HUES64 (cell line): ENCODE measurements around the gene ARID1A.

Source experiments
- H3K27ac ChIP-seq: 2 replicates; pipeline ENCODE4 v1.7.0; 2013; ENCODE audit warnings: low read depth, low read length, inconsistent platforms
- H3K27me3 ChIP-seq: 2 replicates; pipeline ENCODE4 v1.6.1; 2013; ENCODE audit warnings: mild to moderate bottlenecking, low read length; ENCODE audit not compliant: insufficient read depth
- H3K36me3 ChIP-seq: 2 replicates; pipeline ENCODE4 v1.6.1; 2013; ENCODE audit warnings: mild to moderate bottlenecking, low read length; ENCODE audit not compliant: insufficient read depth
- H3K4me1 ChIP-seq: 2 replicates; pipeline ENCODE4 v1.6.1; 2013; ENCODE audit warnings: mild to moderate bottlenecking, low read length, moderate library complexity; ENCODE audit not compliant: insufficient read depth
- H3K4me3 ChIP-seq: 2 replicates; pipeline ENCODE4 v1.5.1; 2013; ENCODE audit warnings: mild to moderate bottlenecking, low read length, moderate library complexity
- H3K9ac ChIP-seq: 2 replicates; pipeline ENCODE4 v1.6.1; 2013; ENCODE audit warnings: mild to moderate bottlenecking, low read depth, low read length
- H3K9me3 ChIP-seq: 2 replicates; pipeline ENCODE4 v1.6.1; 2013; ENCODE audit warnings: low read depth, low read length; ENCODE audit not compliant: insufficient read depth
- WGBS: fragments of 150-250, 120-280 bp; methylation state at CpG from one replicate; pipeline ENCODE4 v1.1.7; 2013; ENCODE audit warnings: missing lambda C conversion rate; 5-methylcytosine and 5-hydroxymethylcytosine counted together

Gene ARID1A

GRCh38 chr1:26820784-26821269 lies 125.0 kb downstream of the ARID1A start:
- Histone ChIP-seq H3K4me3 (no peak overlapping the region), H3K9ac (no peak overlapping the region)

DNA sequence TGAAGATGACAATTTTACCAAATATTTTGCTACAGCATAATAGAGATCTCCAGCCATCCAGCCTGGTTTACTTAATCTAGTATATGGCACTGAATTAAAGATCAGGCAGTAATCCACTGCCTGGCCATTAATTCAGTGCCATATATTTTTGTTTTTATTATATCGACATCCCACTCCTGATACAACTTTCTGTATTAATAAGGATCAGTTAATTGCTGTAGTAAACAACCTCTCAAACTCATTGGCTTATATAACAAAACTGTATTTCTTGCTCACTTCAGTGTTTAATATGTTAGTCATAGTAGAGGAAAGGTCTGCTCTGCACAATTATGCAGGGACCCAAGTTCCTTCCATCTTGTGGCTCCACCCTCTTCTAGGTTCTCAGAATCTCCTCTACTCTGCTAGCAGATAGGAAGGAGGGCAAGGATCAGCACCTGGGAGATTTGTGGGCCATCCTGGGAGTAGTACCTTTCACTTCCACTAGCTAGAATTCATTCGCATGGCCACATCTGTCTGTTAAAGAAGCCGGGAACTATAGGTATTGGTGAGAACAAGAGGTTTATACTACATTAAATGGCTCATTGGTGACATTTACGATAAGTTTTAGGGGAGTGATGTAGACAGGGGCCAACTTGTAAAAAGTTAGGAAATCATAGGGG lies 127.1 kb downstream of the ARID1A start:
- H3K27ac ChIP-seq = no peak overlapping the region
- 93% methylated on average over 3 of the region's 4 CpGs for WGBS

More at GRCh38 chr1:26820784-26821269, 125.0 kb downstream of the ARID1A start:
- peaks cover 6% of the 10 kb centered on the region; the same call in 1 of the 2 replicates for H3K4me1 ChIP-seq
- no peaks in the 10 kb centered on the region for H3K27me3 ChIP-seq
- no peaks in the 10 kb centered on the region for H3K9me3 ChIP-seq
- WGBS = 94% methylated on average over 4 of the region's 4 CpGs
- H3K36me3 ChIP-seq = no peaks in the 10 kb centered on the region
- H3K27ac ChIP-seq = no peak overlapping the region

GRCh38 chr1:26824731-26825130 lies 128.9 kb downstream of the ARID1A start:
- peaks cover 4% of the 10 kb centered on the region; the same call in 1 of the 2 replicates for H3K36me3 ChIP-seq
- H3K27me3 ChIP-seq = no peaks in the 10 kb centered on the region
- peaks cover 9% of the 10 kb centered on the region; the same call in 1 of the 2 replicates for H3K4me1 ChIP-seq
- H3K27ac ChIP-seq = no peak overlapping the region
- H3K4me3 ChIP-seq = no peak overlapping the region
- no peak overlapping the region for H3K9ac ChIP-seq
- whole genome bisulfite sequencing = 91% methylated on average over 3 of the region's 3 CpGs
- H3K9me3 ChIP-seq = no peaks in the 10 kb centered on the region

More for the DNA sequence above, 127.1 kb downstream of the ARID1A start:
- no peak overlapping the region for H3K4me3 ChIP-seq
- peaks cover 9% of the 10 kb centered on the region; the same call in 1 of the 2 replicates for H3K4me1 ChIP-seq
- no peaks in the 10 kb centered on the region for H3K27me3 ChIP-seq
- H3K36me3 ChIP-seq = no peaks in the 10 kb centered on the region
- H3K9ac ChIP-seq = no peak overlapping the region
- no peaks in the 10 kb centered on the region for H3K9me3 ChIP-seq

GRCh38 chr1:26826261-26827105 lies 130.7 kb downstream of the ARID1A start, which contains the start of gene ZDHHC18:
TSS of gene ZDHHC18 (plus strand) at chr1:26826688. CDS start at chr1:26826805, 117 bp downstream.
- Histone ChIP-seq H3K27ac (no peak within 1 kb of the TSS), H3K9me3 (no peaks in the 10 kb centered on the region), H3K4me1 (peaks cover 9% of the 10 kb centered on the region; the same call in 1 of the 2 replicates), H3K9ac (peak within 1 kb of the TSS; percentile 57), H3K4me3 (peak within 1 kb of the TSS; percentile 52), H3K27me3 (no peaks in the 10 kb centered on the region), H3K36me3 (peaks cover 10% of the 10 kb centered on the region; the same call in 1 of the 2 replicates)
- WGBS = 2% methylated on average over 107 of the region's 107 CpGs

- WGBS = 7% methylated on average over 17 of the region's 17 CpGs
- no peaks in the 10 kb centered on the region for H3K27me3 ChIP-seq
- H3K4me1 ChIP-seq = peaks cover 9% of the 10 kb centered on the region; the same call in 1 of the 2 replicates
- no peak overlapping the region for H3K27ac ChIP-seq
- peaks cover 15% of the 10 kb centered on the region for H3K36me3 ChIP-seq
- H3K9me3 ChIP-seq = no peaks in the 10 kb centered on the region
- peak overlapping the region; percentile 52 for H3K4me3 ChIP-seq
- H3K9ac ChIP-seq = peak overlapping the region; percentile 57
Observed at GRCh38 chr1:26827106-26827604, 131.3 kb downstream of the ARID1A start.

DNA sequence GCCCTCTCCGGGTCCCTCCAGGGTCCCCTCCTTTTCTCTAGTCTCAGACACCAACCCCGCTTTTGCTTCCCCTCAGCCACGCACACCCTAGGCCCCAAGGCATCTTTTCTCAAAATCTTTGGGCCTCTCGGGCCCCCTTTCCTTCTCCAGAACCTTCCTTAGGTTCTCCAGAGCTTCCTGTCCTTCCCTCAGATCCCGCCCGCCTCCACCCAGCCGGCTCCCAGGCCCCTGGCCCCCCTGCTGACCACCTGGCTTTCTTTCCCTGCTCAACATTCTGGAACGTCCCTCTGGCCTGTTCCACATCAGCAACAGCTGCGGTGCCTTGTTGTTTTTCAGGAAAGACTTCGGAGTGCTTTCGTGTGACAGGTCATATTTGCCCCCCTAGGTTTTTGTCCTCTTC lies 131.8 kb downstream of the ARID1A start:
- peaks cover 9% of the 10 kb centered on the region; the same call in 1 of the 2 replicates for H3K4me1 ChIP-seq
- no peaks in the 10 kb centered on the region for H3K27me3 ChIP-seq
- peak overlapping the region; percentile 52 for H3K4me3 ChIP-seq
- 47% methylated on average over 11 of the region's 11 CpGs for WGBS
- H3K36me3 ChIP-seq = peaks cover 20% of the 10 kb centered on the region
- no peak overlapping the region for H3K9ac ChIP-seq
- no peak overlapping the region for H3K27ac ChIP-seq
- no peaks in the 10 kb centered on the region for H3K9me3 ChIP-seq

GRCh38 chr1:26828411-26828991 lies 132.7 kb downstream of the ARID1A start:
- Histone ChIP-seq H3K27ac (no peak overlapping the region), H3K4me3 (no peak overlapping the region)

GRCh38 chr1:26829184-26829911 lies 133.5 kb downstream of the ARID1A start:
- Histone ChIP-seq H3K9ac (no peak overlapping the region), H3K4me3 (no peak overlapping the region)

More at GRCh38 chr1:26828411-26828991, 132.7 kb downstream of the ARID1A start:
- Histone ChIP-seq H3K4me1 (peaks cover 9% of the 10 kb centered on the region; the same call in 1 of the 2 replicates), H3K9me3 (no peaks in the 10 kb centered on the region), H3K27me3 (no peaks in the 10 kb centered on the region), H3K9ac (no peak overlapping the region), H3K36me3 (peaks cover 29% of the 10 kb centered on the region)
- 83% methylated on average over 4 of the region's 4 CpGs for WGBS

GRCh38 chr1:26831059-26831458 lies 135.2 kb downstream of the ARID1A start:
- no peaks in the 10 kb centered on the region for H3K27me3 ChIP-seq
- no peak overlapping the region for H3K4me3 ChIP-seq
- 94% methylated on average over 3 of the region's 3 CpGs for WGBS
- H3K9me3 ChIP-seq = no peaks in the 10 kb centered on the region
- peaks cover 52% of the 10 kb centered on the region for H3K36me3 ChIP-seq
- no peak overlapping the region for H3K27ac ChIP-seq
- no peak overlapping the region for H3K9ac ChIP-seq
- H3K4me1 ChIP-seq = 0 out of 2 replicates have a peak, but pooled peaks cover 2% of the 10 kb centered on the region

More at GRCh38 chr1:26829184-26829911, 133.5 kb downstream of the ARID1A start:
- 73% methylated on average over 6 of the region's 6 CpGs for WGBS
- Histone ChIP-seq H3K36me3 (peaks cover 37% of the 10 kb centered on the region), H3K27ac (no peak overlapping the region), H3K27me3 (no peaks in the 10 kb centered on the region), H3K4me1 (peaks cover 9% of the 10 kb centered on the region; the same call in 1 of the 2 replicates), H3K9me3 (no peaks in the 10 kb centered on the region)
